GM21447 (cell line): ENCODE measurements around the gene SHLD1.
"Not testable (repeated sequence)": the region's sequence is repeated elsewhere in the genome, so short reads cannot be mapped to it uniquely, and the experiment has no call there.

Source experiments
- ATAC-seq: cut with Tn5 transposase; IDR thresholded peaks from one replicate; pipeline ENCODE4 v1.9.1; 2021; ENCODE audit not compliant: unreplicated experiment

The SHLD1 gene

GRCh38 chr20:5735845-5736510 is 14.2 kb upstream of the SHLD1 start:
- ATAC-seq, result no peak

GRCh38 chr20:5737619-5737953 is 12.6 kb upstream of the SHLD1 start:
- no peak for ATAC-seq

GRCh38 chr20:5737966-5738365 is 12.2 kb upstream of the SHLD1 start:
- no peak for ATAC-seq

GRCh38 chr20:5740643-5741042 is 9.6 kb upstream of the SHLD1 start:
- not testable (repeated sequence) for ATAC-seq

GRCh38 chr20:5741089-5741488 is 9.1 kb upstream of the SHLD1 start:
- no peak for ATAC-seq

- ATAC-seq, result no peak
Observed at GRCh38 chr20:5742041-5742440, 8.2 kb upstream of the SHLD1 start.

DNA sequence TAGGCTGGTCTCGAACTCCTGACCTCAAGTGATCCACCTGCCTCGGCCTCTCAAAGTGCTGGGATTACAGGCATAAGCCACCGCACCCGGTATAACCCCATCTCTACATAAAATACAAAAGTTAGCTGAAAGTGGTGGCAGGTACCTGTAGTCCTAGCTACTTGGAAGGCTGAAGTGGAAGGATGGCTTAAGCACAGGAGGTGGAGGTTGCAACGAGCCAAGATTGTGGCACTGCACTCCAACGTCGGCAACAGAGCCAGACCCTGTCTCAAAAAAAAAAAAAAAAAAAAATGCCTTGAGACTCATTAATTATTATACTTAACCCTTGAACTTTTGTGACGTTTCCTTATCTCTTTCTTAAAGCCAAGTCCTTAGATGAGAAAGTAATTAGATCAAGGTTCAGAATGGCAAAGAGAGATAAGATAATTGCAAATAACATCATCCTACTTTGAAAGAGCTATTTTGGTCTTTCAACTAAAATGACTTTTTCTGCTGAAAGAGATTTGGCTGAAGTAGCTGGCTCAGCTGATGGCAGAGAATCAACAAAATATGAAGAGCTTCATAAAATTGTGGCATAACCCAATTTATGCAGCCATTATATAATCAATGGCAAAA is 4.7 kb upstream of the SHLD1 start:
- ATAC-seq, result no peak

DNA sequence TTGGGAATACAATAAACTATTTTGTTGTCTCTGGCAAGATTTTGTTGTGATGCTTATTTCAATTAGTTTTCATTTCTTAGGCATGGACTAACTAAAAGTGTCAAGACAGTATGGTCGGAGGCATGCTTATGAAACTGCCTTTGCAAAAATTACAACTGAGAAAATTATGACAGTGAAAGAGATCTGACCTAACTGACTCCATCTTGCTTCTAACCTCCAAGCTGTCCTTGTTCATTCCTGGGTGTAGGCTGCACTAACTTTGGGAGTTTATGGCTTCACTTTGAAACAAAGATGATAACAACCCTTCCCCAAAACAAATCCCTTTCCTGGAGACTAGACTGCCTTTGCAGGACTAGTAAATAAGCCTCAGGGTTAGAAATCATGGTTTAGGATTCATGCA is 4.1 kb upstream of the SHLD1 start:
- ATAC-seq, result no peak

GRCh38 chr20:5748246-5748645 is 2.0 kb upstream of the SHLD1 start:
- ATAC-seq, result no peak

DNA sequence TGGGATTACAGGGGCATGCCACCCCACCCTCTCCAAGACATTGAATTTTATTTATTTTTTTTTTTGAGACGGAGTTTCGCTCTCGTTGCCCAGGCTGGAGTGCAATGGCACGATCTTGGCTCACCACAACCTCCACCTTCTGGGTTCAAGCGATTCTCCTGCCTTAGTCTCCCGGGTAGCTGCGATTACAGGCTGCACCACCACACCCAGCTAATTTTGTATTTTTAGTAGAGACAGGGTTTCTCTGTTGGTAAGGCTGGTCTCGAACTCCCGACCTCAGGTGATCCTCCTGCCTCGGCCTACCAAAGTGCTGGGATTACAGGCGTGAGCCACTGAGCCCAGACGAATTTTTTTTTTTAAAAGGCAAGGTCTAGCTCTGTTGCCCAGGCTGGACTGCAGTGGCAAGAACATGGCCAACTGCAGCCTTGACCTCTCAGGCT is 669 bp upstream of the SHLD1 start:
- not testable (repeated sequence) for ATAC-seq

GRCh38 chr20:5751856-5752255 is 1.7 kb downstream of the SHLD1 start:
- ATAC-seq, result no peak

- ATAC-seq, result no peak
Observed at GRCh38 chr20:5753814-5754213, 3.6 kb downstream of the SHLD1 start.

GRCh38 chr20:5757949-5758348 is 7.7 kb downstream of the SHLD1 start:
- ATAC-seq, result no peak

DNA sequence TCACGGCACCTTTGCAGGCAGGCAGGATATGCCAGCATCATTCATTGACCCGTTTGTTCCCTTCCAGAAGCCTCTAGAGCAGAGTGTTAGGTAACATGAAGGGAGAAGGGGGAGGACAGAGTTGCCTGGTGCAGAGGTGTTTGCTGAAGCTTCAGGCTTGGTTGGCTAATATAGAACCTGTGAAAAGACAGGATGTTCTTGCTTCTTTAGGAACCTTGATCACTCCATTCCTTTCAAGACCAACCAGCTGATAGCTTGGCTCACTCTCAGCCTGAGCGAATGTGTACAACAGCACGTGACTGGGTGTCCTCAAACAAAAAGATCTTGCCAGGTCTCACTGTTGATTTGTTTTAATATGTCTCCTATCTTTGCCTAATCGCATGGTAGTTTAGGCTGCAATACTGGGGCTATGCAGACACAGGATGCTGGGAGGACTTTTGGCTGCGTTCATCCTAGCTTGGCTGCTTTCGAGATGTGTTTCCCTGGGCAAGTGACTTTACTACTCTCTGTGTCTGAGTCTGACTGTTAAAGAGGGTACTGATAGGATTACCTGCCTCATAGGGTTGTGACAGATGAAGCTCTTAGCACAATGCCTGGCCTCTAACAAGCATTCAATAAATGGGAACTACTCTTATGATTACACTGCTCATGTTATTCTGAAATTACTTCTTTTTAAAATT is 16.0 kb downstream of the SHLD1 start:
- no peak for ATAC-seq

DNA sequence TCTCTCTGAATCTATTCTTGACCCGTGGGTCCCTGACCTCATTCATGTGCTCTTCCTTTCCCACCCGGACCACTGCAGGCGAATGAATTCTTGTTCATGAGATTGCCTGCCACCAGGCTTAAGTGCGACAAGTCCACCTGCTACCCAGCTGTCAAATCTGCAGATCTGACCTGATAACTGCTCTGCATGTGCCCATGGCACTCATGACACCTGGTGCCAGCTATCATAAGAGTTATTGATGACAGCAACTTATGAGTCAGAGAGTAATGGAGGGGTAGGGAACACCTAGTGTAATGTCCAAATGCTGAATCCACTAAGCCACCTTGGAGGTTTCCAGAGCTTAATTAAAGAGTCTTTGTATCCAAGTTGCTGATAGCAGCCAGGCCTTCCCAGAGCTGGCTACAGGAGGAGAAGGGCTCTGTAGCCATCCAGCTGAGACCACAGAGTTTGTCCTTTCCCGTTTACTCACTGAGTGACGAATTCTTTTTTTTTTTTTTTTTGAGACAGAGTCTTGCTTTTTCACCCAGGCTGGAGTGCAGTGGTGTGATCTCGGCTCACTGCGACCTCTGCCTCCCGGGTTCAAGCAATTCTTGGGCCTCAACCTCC is 17.4 kb downstream of the SHLD1 start:
- no peak for ATAC-seq

GRCh38 chr20:5770231-5770986 is 20.2 kb downstream of the SHLD1 start:
- ATAC-seq, result no peak

DNA sequence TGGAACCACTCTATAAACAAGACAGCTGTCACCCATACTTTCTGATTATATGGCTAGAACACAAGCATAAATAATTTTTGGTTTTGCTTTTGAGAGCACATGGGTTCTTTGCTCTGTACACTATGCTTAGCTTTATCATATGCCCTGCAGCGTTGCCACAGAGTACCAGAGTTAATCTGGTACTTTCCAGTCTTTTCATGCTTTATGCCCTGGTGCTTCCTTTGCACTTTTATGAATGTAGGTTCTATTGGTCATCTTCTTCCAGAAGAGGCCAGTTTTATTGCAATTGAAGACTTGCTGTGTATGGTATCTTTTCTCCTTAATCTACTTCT is 20.8 kb downstream of the SHLD1 start:
- no peak for ATAC-seq

- ATAC-seq, result no peak
Observed at GRCh38 chr20:5772704-5773103, 22.5 kb downstream of the SHLD1 start.

DNA sequence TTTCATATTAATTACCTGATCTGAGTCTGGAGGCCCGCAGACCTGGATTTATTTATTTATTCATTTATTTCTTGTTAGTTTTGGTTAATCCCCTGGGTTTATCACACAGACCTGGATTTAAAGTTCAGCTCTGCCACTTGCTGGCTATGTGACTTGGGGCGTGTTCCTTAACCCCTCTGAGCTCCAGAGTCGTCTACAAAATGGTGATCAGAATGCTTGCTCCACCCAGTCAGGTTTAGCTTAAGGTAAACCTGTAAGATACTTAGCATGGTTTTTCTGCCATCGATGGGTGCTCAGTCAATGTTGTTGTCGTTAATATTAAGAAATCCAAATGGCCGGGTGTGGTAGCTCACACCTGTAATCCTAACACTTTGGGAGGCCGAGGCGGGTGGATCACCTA is 23.4 kb downstream of the SHLD1 start:
- no peak for ATAC-seq

- ATAC-seq, result no peak
Observed at GRCh38 chr20:5776077-5776476, 25.9 kb downstream of the SHLD1 start.

DNA sequence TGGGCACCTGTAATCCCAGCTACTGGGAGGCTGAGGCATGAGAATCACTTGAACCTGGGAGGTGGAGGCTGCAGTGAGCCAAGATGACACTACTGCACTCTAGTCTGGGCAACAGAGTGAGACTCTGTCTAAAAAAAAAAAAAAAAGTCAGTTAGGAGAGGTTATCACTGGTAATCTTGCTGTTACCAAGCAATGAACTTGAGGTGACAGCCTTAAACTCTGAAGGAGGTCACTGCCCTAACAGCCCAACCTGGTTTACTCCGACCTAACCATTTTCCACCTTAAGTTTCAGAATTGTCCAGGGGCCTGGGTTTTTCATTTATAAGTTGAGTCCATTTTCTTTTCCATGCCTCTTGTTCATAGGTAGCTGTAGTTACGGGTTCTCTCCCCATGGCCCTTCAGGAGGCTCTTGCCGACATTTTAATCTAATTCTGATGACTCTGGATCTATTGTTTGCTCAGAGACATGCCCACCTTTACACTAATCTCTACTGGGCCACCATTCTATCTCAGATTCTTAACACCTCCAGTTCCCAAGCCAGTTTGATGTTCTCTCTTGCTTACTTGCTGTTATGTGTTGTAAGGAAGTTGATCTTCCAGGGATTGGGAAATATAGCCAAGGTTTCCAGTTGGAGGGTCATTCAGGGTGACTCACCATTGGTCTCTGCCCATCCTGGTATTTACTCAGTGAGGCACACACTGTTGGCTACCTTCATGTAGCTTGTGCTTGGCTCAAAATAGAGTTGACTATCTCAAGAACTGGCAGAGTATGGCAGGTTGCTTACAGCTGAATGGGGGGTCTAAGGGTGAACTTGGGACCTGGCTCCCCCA is 29.1 kb downstream of the SHLD1 start:
- ATAC-seq, result no peak
